Activated CD4-positive, alpha-beta memory T cell treated with anti-CD3 and anti-CD28 coated beads, Interleukin-2, amount 10 ng/mL, durations not matched to agents 7 days and 5 days (primary cell): ENCODE measurements around the gene CD55. TPM values are rescaled to one million over a fixed set of nuclear protein-coding genes. Genes with fewer than 3 reads are reported as not detected.

Experiments
- CTCF ChIA-PET: fragments of 350-600 bp; sonication (Branson Sonifier 250); formaldehyde crosslinking; loops from one replicate; lab custom pipeline; 2021; ENCODE audit warnings: antibody characterized with exemption, inconsistent platforms; lab: Charles Lee
- POLR2A ChIA-PET: fragments of 350-600 bp; sonication (Branson Sonifier 250); formaldehyde crosslinking; loops from one replicate; lab custom pipeline; 2021; ENCODE audit warnings: antibody characterized with exemption; lab: Charles Lee
- DNase-seq: peaks from one replicate; pipeline ENCODE4 v3.0.0-alpha.2; 2020
- H3K27ac Mint-ChIP-seq: one replicate; pipeline ENCODE4 v1.8.0; 2021; ENCODE audit warnings: mild to moderate bottlenecking, mixed read lengths
- H3K27me3 Mint-ChIP-seq: one replicate; pipeline ENCODE4 v1.8.0; 2021; ENCODE audit warnings: mixed read lengths
- H3K36me3 Mint-ChIP-seq: one replicate; pipeline ENCODE4 v1.8.0; 2021; ENCODE audit warnings: low read depth, mixed read lengths
- H3K4me1 Mint-ChIP-seq: one replicate; pipeline ENCODE4 v1.8.0; 2021; ENCODE audit warnings: mixed read lengths
- H3K4me3 Mint-ChIP-seq: one replicate; pipeline ENCODE4 v1.8.0; 2021; ENCODE audit warnings: mild to moderate bottlenecking, mixed read lengths
- H3K9me3 Mint-ChIP-seq: one replicate; pipeline ENCODE4 v1.8.0; 2021; ENCODE audit warnings: mixed read lengths
- total RNA-seq, 2 experiments: library from RNA; stranded (reverse); gene quantifications; one replicate each; pipeline ENCODE4 v1.2.3, GENCODE V29; 2021

CD55 gene
- total RNA-seq, 2 experiments from 2014 or later: 82.1 to 86.2 TPM

GRCh38 chr1:207323425-207324225 is 2.1 kb downstream of the CD55 start:
- no peak overlapping the region for H3K27ac Mint-ChIP-seq
- peaks cover 57% of the 10 kb centered on the region for H3K36me3 Mint-ChIP-seq
- no peaks in the 10 kb centered on the region for H3K9me3 Mint-ChIP-seq
- no peak for DNase-seq
- ChIA-PET POLR2A (interaction anchor here (1.1 to 5.4 kb wide), 3 partner anchors 11 to 561 kb away, joined by 3 to 182 read pairs (median 10); no protein-coding TSS in a partner anchor), CTCF (interaction anchor here (1.4 to 2.7 kb wide), 2 partner anchors 12 to 274 kb away, joined by 4 to 40 read pairs; no protein-coding TSS in a partner anchor)
- H3K4me1 Mint-ChIP-seq: peaks cover 51% of the 10 kb centered on the region
- peak overlapping the region; percentile 52 for H3K4me3 Mint-ChIP-seq
- no peaks in the 10 kb centered on the region for H3K27me3 Mint-ChIP-seq

- ChIA-PET CTCF (no interaction called here), POLR2A (no interaction called here)
- Mint-ChIP-seq H3K9me3 (peaks cover under 1% of the 10 kb centered on the region), H3K36me3 (peaks cover 81% of the 10 kb centered on the region), H3K4me1 (peaks cover 51% of the 10 kb centered on the region), H3K4me3 (no peak overlapping the region), H3K27ac (no peak overlapping the region), H3K27me3 (no peaks in the 10 kb centered on the region)
- DNase-seq: no peak
Observed at GRCh38 chr1:207328004-207328403, 6.5 kb downstream of the CD55 start.

GRCh38 chr1:207328908-207329440 is 7.5 kb downstream of the CD55 start:
- no peak for DNase-seq
- Mint-ChIP-seq H3K9me3 (peaks cover 9% of the 10 kb centered on the region), H3K36me3 (peaks cover 83% of the 10 kb centered on the region), H3K4me3 (no peak overlapping the region), H3K27ac (no peak overlapping the region), H3K27me3 (no peaks in the 10 kb centered on the region), H3K4me1 (peaks cover 52% of the 10 kb centered on the region)
- CTCF ChIA-PET: no interaction called here
- POLR2A ChIA-PET: interaction anchor here (2.7 kb wide), 1 partner anchor 7 kb away, joined by 12 read pairs; the partner anchor contains the start of gene CD55

- ChIA-PET POLR2A (interaction anchor here (2.7 kb wide), 1 partner anchor 8 kb away, joined by 12 read pairs; the partner anchor contains the start of gene CD55), CTCF (interaction anchor here (1.2 kb wide), 1 partner anchor 8 kb away, joined by 8 read pairs; the partner anchor contains the start of gene CD55)
- H3K27ac Mint-ChIP-seq: no peak overlapping the region
- H3K4me1 Mint-ChIP-seq: peaks cover 54% of the 10 kb centered on the region
- no peaks in the 10 kb centered on the region for H3K27me3 Mint-ChIP-seq
- no peak for DNase-seq
- peaks cover 83% of the 10 kb centered on the region for H3K36me3 Mint-ChIP-seq
- no peak overlapping the region for H3K4me3 Mint-ChIP-seq
- peaks cover 13% of the 10 kb centered on the region for H3K9me3 Mint-ChIP-seq
Observed at GRCh38 chr1:207329469-207329868, 8.0 kb downstream of the CD55 start.

GRCh38 chr1:207330011-207330710 is 8.7 kb downstream of the CD55 start:
- Mint-ChIP-seq H3K4me1 (peaks cover 59% of the 10 kb centered on the region), H3K27ac (peak overlapping the region; percentile 6), H3K4me3 (no peak overlapping the region), H3K36me3 (peaks cover 84% of the 10 kb centered on the region), H3K27me3 (no peaks in the 10 kb centered on the region), H3K9me3 (peaks cover 14% of the 10 kb centered on the region)
- POLR2A ChIA-PET: interaction anchor here (2.7 kb wide), 1 partner anchor 8 kb away, joined by 12 read pairs; the partner anchor contains the start of gene CD55
- CTCF ChIA-PET: interaction anchor here (1.2 kb wide), 1 partner anchor 9 kb away, joined by 8 read pairs; the partner anchor contains the start of gene CD55
- DNase-seq: no peak

- ChIA-PET POLR2A (interaction anchor here (2.7 to 5.3 kb wide), 2 partner anchors 8 to 10 kb away, joined by 12 to 182 read pairs; partner anchors contain the start of gene CD55), CTCF (no interaction called here)
- Mint-ChIP-seq H3K27me3 (no peaks in the 10 kb centered on the region), H3K27ac (no peak overlapping the region), H3K36me3 (peaks cover 87% of the 10 kb centered on the region), H3K4me3 (no peak overlapping the region), H3K9me3 (peaks cover 14% of the 10 kb centered on the region), H3K4me1 (peaks cover 67% of the 10 kb centered on the region)
- DNase-seq: no peak
Observed at GRCh38 chr1:207331354-207332313, 10.2 kb downstream of the CD55 start.

- CTCF ChIA-PET: no interaction called here
- H3K4me1 Mint-ChIP-seq: peaks cover 67% of the 10 kb centered on the region
- peaks cover 14% of the 10 kb centered on the region for H3K9me3 Mint-ChIP-seq
- no peak for DNase-seq
- POLR2A ChIA-PET: interaction anchor here (5.3 kb wide), 1 partner anchor 10 kb away, joined by 182 read pairs; the partner anchor contains the start of gene CD55
- no peaks in the 10 kb centered on the region for H3K27me3 Mint-ChIP-seq
- H3K27ac Mint-ChIP-seq: no peak overlapping the region
- peaks cover 87% of the 10 kb centered on the region for H3K36me3 Mint-ChIP-seq
- no peak overlapping the region for H3K4me3 Mint-ChIP-seq
Observed at GRCh38 chr1:207333009-207333600, 11.6 kb downstream of the CD55 start.

- Mint-ChIP-seq H3K4me3 (no peak overlapping the region), H3K36me3 (peaks cover 84% of the 10 kb centered on the region)
- POLR2A ChIA-PET: interaction anchor here (5.3 kb wide), 1 partner anchor 10 kb away, joined by 182 read pairs; the partner anchor contains the start of gene CD55
Observed at GRCh38 chr1:207333620-207334019, 12.1 kb downstream of the CD55 start.

GRCh38 chr1:207334337-207334736 is 12.9 kb downstream of the CD55 start:
- DNase-seq: no peak
- Mint-ChIP-seq H3K36me3 (peaks cover 82% of the 10 kb centered on the region), H3K27ac (peak overlapping the region; percentile 37), H3K9me3 (peaks cover 14% of the 10 kb centered on the region), H3K4me3 (no peak overlapping the region), H3K4me1 (peaks cover 61% of the 10 kb centered on the region), H3K27me3 (no peaks in the 10 kb centered on the region)
- POLR2A ChIA-PET: interaction anchor here (0.7 to 5.3 kb wide), 3 partner anchors 11 to 93 kb away, joined by 3 to 182 read pairs (median 3); partner anchors contain the start of gene CD55
- CTCF ChIA-PET: interaction anchor here (1.5 to 3.8 kb wide), 2 partner anchors 12 to 21 kb away, joined by 3 to 40 read pairs; partner anchors contain the start of gene CD55

More at GRCh38 chr1:207333620-207334019, 12.1 kb downstream of the CD55 start:
- H3K9me3 Mint-ChIP-seq: peaks cover 14% of the 10 kb centered on the region
- no peaks in the 10 kb centered on the region for H3K27me3 Mint-ChIP-seq
- H3K4me1 Mint-ChIP-seq: peaks cover 62% of the 10 kb centered on the region
- no peak for DNase-seq
- CTCF ChIA-PET: interaction anchor here (3.8 kb wide), 1 partner anchor 11 kb away, joined by 40 read pairs; the partner anchor contains the start of gene CD55
- H3K27ac Mint-ChIP-seq: peak overlapping the region; percentile 15

- H3K9me3 Mint-ChIP-seq: peaks cover 14% of the 10 kb centered on the region
- H3K4me1 Mint-ChIP-seq: peaks cover 60% of the 10 kb centered on the region
- ChIA-PET CTCF (interaction anchor here (1.5 to 3.8 kb wide), 4 partner anchors 10 to 23 kb away, joined by 3 to 40 read pairs (median 6); partner anchors contain the start of gene CD55), POLR2A (interaction anchor here (0.7 to 5.3 kb wide), 5 partner anchors 12 to 251 kb away, joined by 3 to 182 read pairs (median 3); partner anchors contain the start of gene CD55)
- H3K27me3 Mint-ChIP-seq: no peaks in the 10 kb centered on the region
- H3K36me3 Mint-ChIP-seq: peaks cover 81% of the 10 kb centered on the region
- peak overlapping the region; percentile 92 for H3K27ac Mint-ChIP-seq
- peak overlapping the region; percentile 23 for H3K4me3 Mint-ChIP-seq
- DNase-seq: no peak
Observed at GRCh38 chr1:207335138-207335537, 13.7 kb downstream of the CD55 start.
